ENCODE results near the gene SLC5A11.
"Not testable (repeated sequence)": the region's sequence is repeated elsewhere in the genome, so short reads cannot be mapped to it uniquely, and the experiment has no call there.

SLC5A11 gene

GRCh38 chr16:24845726-24846547 lies at the start of gene SLC5A11:
SLC5A11 (plus strand) TSS chr16:24845963; CDS start chr16:24858644, 12,681 bp downstream.
- in situ Hi-C loops (cut with MboI; ENCODE audit: low sequenced_read_pairs): no loop called here

- in situ Hi-C loops (cut with MboI; ENCODE audit: low sequenced_read_pairs): no loop called here
These were observed 45.2 kb upstream of the SLC5A11 start for GRCh38 chr16:24800586-24800985.

GRCh38 chr16:24801761-24802302 lies 43.9 kb upstream of the SLC5A11 start:
- in situ Hi-C loops (cut with MboI; ENCODE audit: low sequenced_read_pairs): no loop called here

GRCh38 chr16:24805484-24805883 lies 40.3 kb upstream of the SLC5A11 start:
- in situ Hi-C loops (cut with MboI; ENCODE audit: low sequenced_read_pairs): no loop called here

- in situ Hi-C loops (cut with MboI; ENCODE audit: low sequenced_read_pairs): no loop called here
These were observed 38.5 kb upstream of the SLC5A11 start for GRCh38 chr16:24807301-24807700.

- in situ Hi-C loops (cut with MboI; ENCODE audit: low sequenced_read_pairs): no loop called here
These were observed 34.6 kb upstream of the SLC5A11 start for GRCh38 chr16:24810951-24811843.

- in situ Hi-C loops (cut with MboI; ENCODE audit: low sequenced_read_pairs): not testable (repeated sequence)
These were observed 33.0 kb upstream of the SLC5A11 start for GRCh38 chr16:24812813-24813212.

GRCh38 chr16:24815021-24815420 lies 30.7 kb upstream of the SLC5A11 start:
- in situ Hi-C loops (cut with MboI; ENCODE audit: low sequenced_read_pairs): no loop called here

GRCh38 chr16:24816688-24817087 lies 29.1 kb upstream of the SLC5A11 start:
- in situ Hi-C loops (cut with MboI; ENCODE audit: low sequenced_read_pairs): no loop called here

GRCh38 chr16:24819462-24820040 lies 26.2 kb upstream of the SLC5A11 start:
- in situ Hi-C loops (cut with MboI; ENCODE audit: low sequenced_read_pairs): no loop called here

- in situ Hi-C loops (cut with MboI; ENCODE audit: low sequenced_read_pairs): no loop called here
These were observed 25.2 kb upstream of the SLC5A11 start for GRCh38 chr16:24820522-24820921.

GRCh38 chr16:24821129-24821528 lies 24.6 kb upstream of the SLC5A11 start:
- in situ Hi-C loops (cut with MboI; ENCODE audit: low sequenced_read_pairs): no loop called here

GRCh38 chr16:24822542-24822941 lies 23.2 kb upstream of the SLC5A11 start:
- in situ Hi-C loops (cut with MboI; ENCODE audit: low sequenced_read_pairs): no loop called here

GRCh38 chr16:24822974-24823373 lies 22.8 kb upstream of the SLC5A11 start:
- in situ Hi-C loops (cut with MboI; ENCODE audit: low sequenced_read_pairs): no loop called here

GRCh38 chr16:24825696-24826095 lies 20.1 kb upstream of the SLC5A11 start:
- in situ Hi-C loops (cut with MboI; ENCODE audit: low sequenced_read_pairs): no loop called here

GRCh38 chr16:24826096-24826690 lies 19.6 kb upstream of the SLC5A11 start:
- in situ Hi-C loops (cut with MboI; ENCODE audit: low sequenced_read_pairs): no loop called here

GRCh38 chr16:24826817-24827566 lies 18.8 kb upstream of the SLC5A11 start:
- in situ Hi-C loops (cut with MboI; ENCODE audit: low sequenced_read_pairs): no loop called here

GRCh38 chr16:24829153-24829552 lies 16.6 kb upstream of the SLC5A11 start:
- in situ Hi-C loops (cut with MboI; ENCODE audit: low sequenced_read_pairs): no loop called here

GRCh38 chr16:24833352-24833751 lies 12.4 kb upstream of the SLC5A11 start:
- in situ Hi-C loops (cut with MboI; ENCODE audit: low sequenced_read_pairs): no loop called here

All from HL-60/S4 treated with retinoic acid at 250 ng/mL for 4 days and 3 days (cell line).